ENCODE results near the gene BIK. TPM values are rescaled to one million over a fixed set of nuclear protein-coding genes. Genes with fewer than 3 reads are reported as not detected.

Gene BIK
- total RNA-seq, 1 donor = 0.86 TPM

DNA sequence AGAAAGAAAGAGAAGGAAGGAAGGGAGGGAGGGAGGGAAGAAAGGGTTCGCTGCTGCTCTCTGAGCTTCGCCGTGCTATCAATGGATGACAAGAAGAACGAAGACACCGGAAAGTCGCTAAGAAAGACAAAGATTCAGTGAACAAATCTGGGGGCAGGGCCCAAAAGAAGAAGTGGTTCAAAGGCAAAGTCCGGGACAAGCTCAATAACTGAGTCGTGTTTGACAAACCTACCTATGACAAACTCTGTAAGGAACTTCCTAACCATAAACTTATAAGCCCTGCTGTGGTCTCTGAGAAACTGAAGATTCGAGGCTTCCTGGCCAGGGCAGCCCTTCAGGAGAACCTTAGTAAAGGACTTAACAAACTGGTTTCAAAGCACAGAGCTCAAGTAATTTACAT, 18.5 kb upstream of the BIK start:
- TF ChIP-seq, protein P1, sequence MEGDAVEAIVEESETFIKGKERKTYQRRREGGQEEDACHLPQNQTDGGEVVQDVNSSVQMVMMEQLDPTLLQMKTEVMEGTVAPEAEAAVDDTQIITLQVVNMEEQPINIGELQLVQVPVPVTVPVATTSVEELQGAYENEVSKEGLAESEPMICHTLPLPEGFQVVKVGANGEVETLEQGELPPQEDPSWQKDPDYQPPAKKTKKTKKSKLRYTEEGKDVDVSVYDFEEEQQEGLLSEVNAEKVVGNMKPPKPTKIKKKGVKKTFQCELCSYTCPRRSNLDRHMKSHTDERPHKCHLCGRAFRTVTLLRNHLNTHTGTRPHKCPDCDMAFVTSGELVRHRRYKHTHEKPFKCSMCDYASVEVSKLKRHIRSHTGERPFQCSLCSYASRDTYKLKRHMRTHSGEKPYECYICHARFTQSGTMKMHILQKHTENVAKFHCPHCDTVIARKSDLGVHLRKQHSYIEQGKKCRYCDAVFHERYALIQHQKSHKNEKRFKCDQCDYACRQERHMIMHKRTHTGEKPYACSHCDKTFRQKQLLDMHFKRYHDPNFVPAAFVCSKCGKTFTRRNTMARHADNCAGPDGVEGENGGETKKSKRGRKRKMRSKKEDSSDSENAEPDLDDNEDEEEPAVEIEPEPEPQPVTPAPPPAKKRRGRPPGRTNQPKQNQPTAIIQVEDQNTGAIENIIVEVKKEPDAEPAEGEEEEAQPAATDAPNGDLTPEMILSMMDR (IDR thresholded peaks at IDR 0.05; ENCODE audit: insufficient read depth, low read depth, low read length) = no peak
- no peak for DNase-seq (ENCODE audit: low read depth)

DNA sequence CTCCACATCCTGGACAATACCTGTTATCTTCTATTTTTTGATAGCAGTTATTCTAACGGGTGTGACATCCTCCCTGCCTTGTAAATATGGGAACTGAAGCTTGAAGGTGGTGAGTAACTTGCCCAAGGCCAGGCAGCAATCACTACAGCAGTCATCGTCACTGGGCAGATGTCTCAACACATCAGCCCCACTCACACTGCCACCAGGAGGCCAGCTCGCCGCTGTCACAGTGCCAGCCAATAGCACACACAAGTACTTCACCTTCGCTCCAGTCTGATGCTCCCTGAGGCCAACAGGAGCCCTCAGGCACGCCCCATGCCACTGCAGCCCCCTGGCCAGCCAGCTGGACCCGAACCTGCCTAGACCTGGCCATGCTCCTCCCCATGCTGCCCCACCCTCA, 16.5 kb upstream of the BIK start:
- DNase-seq (ENCODE audit: low read depth) = no peak
- TF ChIP-seq, protein P1 (IDR thresholded peaks at IDR 0.05; ENCODE audit: insufficient read depth, low read depth, low read length) = no peak
- H3K4me3 ChIP-seq (ENCODE audit: low read depth, low read length) = no peak overlapping the region

More for the DNA sequence above, 18.5 kb upstream of the BIK start:
- H3K4me3 ChIP-seq (ENCODE audit: low read depth, low read length) = no peak overlapping the region

DNA sequence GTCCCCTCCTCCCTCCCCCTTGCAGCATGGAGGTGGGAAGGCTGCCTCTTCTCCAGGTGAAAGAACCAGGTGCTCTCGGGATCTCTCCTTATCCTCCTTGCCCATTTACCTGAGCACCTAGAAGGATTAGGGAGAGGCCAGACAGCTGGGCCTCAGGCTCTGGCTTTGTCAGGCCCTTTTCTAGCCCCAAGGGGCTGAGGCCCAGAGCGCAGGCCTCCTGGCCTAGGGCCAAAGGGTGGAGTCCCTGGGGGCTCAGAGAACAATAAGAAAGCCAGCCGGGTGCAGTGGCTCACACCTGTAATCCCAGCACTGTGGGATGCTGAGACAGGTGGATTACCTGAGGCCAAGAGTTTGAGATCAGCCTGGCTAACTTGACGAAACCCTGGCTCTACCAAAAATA, 16.0 kb upstream of the BIK start:
- TF ChIP-seq, protein P1 (IDR thresholded peaks at IDR 0.05; ENCODE audit: insufficient read depth, low read depth, low read length) = no peak
- no peak overlapping the region for H3K4me3 ChIP-seq (ENCODE audit: low read depth, low read length)
- DNase-seq (ENCODE audit: low read depth) = no peak

DNA sequence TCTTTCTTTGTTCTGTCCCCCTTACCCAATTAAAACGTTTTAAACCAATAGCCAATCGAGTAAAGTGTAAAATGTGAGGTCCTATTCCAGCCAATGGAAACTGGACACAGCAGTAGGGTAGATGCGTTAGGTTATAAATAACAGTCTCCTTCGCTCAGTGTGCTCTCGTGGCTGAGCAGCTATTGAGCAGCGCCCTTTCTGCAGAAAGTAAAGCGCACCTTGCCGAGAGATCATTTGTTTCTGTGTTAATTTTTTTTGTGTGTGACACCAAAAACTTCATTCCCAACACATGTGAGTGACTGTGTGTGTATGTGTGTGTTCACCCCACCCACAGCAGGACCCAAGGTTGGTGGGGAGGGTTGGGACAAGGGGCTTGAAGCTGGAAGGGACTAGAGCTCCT, 14.1 kb upstream of the BIK start:
- DNase-seq (ENCODE audit: low read depth) = no peak
- H3K4me3 ChIP-seq (ENCODE audit: low read depth, low read length) = no peak overlapping the region
- TF ChIP-seq, protein P1 (IDR thresholded peaks at IDR 0.05; ENCODE audit: insufficient read depth, low read depth, low read length) = no peak

DNA sequence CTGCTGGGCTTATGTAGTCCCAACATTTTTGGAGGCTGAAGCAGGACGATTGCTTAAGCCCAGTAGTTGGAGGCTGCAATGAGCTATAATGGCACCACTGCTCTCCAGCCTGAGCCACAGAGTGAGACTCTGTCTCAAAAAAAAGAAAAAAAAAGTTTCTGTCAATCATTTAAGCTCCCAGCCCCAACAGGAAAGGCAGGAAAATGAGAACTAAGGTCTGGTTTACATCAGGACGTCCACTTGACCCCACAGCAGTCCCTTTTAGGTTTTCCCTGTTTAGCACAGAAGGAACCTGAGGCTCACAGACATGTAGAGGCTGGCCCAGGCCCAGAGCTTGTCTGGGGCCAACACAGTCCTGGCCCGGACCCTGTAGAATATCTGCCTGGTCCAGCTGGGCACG, 12.2 kb upstream of the BIK start:
- no peak for DNase-seq (ENCODE audit: low read depth)
- TF ChIP-seq, protein P1 (IDR thresholded peaks at IDR 0.05; ENCODE audit: insufficient read depth, low read depth, low read length) = no peak
- no peak overlapping the region for H3K4me3 ChIP-seq (ENCODE audit: low read depth, low read length)

DNA sequence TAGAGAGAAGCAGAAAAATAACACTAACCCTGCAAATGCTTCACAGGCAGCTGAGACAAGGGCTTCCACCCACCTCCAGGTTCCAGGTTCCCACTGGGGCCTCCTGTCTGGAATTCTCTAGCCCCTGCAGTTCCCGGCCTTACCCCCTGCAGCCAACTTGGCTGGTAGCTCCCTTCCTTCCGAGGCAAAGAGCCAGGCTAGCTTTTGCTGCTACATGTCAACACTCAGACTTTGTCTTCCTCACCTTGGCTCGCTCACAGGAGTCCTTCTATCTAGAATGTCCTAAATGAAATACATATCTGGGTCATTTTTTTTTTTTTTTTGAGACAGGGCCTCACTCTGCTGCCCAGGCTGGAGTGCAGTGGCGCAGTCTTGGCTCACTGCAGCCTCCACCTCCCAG, 11.5 kb upstream of the BIK start:
- H3K4me3 ChIP-seq (ENCODE audit: low read depth, low read length) = no peak overlapping the region
- TF ChIP-seq, protein P1 (IDR thresholded peaks at IDR 0.05; ENCODE audit: insufficient read depth, low read depth, low read length) = no peak
- DNase-seq (ENCODE audit: low read depth) = no peak

DNA sequence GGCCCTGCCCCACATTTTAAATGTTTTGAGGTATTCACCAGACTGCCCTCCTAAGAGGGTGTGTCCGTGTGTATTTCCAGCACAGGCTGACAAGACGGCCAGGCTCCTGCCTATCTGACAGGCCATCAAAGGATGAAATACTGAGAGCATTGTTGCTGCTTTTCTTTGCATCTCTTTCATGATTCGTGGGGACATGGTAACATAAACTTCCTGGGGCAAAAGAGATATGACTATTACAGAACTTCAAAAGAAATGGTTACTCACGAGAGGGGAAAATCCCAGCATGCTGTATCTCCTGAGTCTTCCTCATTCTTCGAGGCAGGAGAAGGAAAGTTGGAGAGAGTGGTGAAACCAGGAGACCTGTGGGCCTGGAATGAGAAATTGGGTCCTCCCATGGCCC, 10.3 kb upstream of the BIK start:
- no peak for DNase-seq (ENCODE audit: low read depth)
- H3K4me3 ChIP-seq (ENCODE audit: low read depth, low read length) = no peak overlapping the region

More for the DNA sequence above, 10.3 kb upstream of the BIK start:
- TF ChIP-seq, protein P1 (IDR thresholded peaks at IDR 0.05; ENCODE audit: insufficient read depth, low read depth, low read length) = no peak
